ENCODE measurements around the gene HOMER3. TPM values are rescaled to one million over a fixed set of nuclear protein-coding genes. Genes with fewer than 3 reads are reported as not detected.

The HOMER3 gene
- total and polyA plus RNA-seq, 2 experiments from 2014 or later: 28.9 to 53.4 TPM

DNA sequence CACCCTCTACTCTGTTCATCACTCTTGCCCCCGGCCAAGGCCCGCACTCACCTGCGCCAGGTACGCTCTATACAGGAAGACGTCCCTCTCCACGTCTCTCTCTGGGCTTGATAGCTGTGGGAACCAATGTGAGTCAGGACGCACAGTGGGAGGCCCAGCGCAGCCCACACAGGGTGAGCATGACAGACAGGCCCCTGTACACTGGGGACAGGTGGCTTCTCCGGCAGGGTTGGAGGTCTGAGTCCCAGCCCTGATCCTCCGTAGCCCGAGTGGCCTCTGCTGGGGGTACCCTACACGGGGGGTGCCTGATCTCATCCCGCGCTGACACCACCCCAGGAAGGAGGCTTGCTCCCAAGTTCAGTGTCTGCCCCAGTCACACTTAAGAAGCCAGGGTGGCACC lies 28.1 kb downstream of the HOMER3 start:
- DNase-seq (ENCODE audit: low spot score): no peak
- Histone ChIP-seq H3K9me3 (ENCODE audit: low read depth) (no peaks in the 10 kb centered on the region), H3K36me3 (replicated peaks; ENCODE audit: insufficient read depth, low read depth) (no peaks in the 10 kb centered on the region), H3K4me2 (no peak overlapping the region), H3K9me2 (replicated peaks; ENCODE audit: insufficient read depth) (no peaks in the 10 kb centered on the region), H4K20me1 (ENCODE audit: insufficient read depth, poor library complexity, severe bottlenecking) (peaks cover 21% of the 10 kb centered on the region), H3K4me1 (ENCODE audit: insufficient read depth) (no peaks in the 10 kb centered on the region), H3K27ac (no peak overlapping the region), H3K4me3 (no peak overlapping the region), H3K27me3 (no peaks in the 10 kb centered on the region), H2AFZ (no peak overlapping the region), H3K79me2 (peaks cover 56% of the 10 kb centered on the region)
- 97% methylated on average over 13 of the region's 14 CpGs for WGBS (ENCODE audit: low lambda C conversion rate, missing lambda C conversion rate)
- no peak for TF ChIP-seq EZH2phosphoT487 (IDR thresholded peaks at IDR 0.05; ENCODE audit: low read depth, severe bottlenecking, unreplicated experiment)
- TF ChIP-seq, protein P1, sequence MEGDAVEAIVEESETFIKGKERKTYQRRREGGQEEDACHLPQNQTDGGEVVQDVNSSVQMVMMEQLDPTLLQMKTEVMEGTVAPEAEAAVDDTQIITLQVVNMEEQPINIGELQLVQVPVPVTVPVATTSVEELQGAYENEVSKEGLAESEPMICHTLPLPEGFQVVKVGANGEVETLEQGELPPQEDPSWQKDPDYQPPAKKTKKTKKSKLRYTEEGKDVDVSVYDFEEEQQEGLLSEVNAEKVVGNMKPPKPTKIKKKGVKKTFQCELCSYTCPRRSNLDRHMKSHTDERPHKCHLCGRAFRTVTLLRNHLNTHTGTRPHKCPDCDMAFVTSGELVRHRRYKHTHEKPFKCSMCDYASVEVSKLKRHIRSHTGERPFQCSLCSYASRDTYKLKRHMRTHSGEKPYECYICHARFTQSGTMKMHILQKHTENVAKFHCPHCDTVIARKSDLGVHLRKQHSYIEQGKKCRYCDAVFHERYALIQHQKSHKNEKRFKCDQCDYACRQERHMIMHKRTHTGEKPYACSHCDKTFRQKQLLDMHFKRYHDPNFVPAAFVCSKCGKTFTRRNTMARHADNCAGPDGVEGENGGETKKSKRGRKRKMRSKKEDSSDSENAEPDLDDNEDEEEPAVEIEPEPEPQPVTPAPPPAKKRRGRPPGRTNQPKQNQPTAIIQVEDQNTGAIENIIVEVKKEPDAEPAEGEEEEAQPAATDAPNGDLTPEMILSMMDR (IDR thresholded peaks at IDR 0.05; ENCODE audit: poor library complexity): no peak

DNA sequence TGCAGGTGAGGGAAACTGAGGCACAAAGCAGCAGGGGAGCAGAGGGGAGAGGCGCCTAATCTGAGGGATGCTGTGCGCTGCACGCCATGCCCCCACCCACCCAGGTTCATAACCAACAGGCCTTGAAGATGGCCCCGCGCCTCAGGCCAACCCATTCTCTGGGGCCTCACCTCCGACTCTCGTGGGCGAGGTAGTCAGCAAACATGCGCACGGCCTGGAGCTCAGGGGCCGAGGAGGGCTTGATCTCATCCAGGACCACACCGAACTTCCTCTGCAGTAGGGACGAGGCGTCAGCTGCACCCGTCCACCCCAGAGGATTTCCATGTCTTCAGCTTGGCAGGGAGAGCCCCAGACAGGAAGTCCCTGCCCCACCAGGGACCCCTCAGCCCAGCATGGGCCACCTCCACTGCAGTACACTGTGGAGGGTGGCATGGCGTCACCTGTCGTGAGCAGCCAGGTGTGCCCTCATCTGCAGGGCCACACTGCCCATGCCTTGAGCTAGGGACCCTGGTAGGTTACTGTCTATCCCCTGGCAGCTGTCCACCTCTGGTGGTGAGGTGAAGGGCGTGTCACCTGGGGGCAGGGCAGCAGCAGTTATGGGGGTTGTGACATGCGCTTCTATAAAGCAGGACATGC lies 30.1 kb downstream of the HOMER3 start:
- H3K79me2 ChIP-seq: peaks cover 36% of the 10 kb centered on the region
- no peak for DNase-seq (ENCODE audit: low spot score)
- H3K4me2 ChIP-seq: no peak overlapping the region
- H4K20me1 ChIP-seq (ENCODE audit: insufficient read depth, poor library complexity, severe bottlenecking): peaks cover 16% of the 10 kb centered on the region
- H3K4me3 ChIP-seq: no peak overlapping the region
- no peak overlapping the region for H3K27ac ChIP-seq
- 98% methylated on average over 19 of the region's 19 CpGs for WGBS (ENCODE audit: low lambda C conversion rate, missing lambda C conversion rate)
- H3K4me1 ChIP-seq (ENCODE audit: insufficient read depth): no peaks in the 10 kb centered on the region
- TF ChIP-seq EZH2 (IDR thresholded peaks at IDR 0.05; ENCODE audit: borderline replicate concordance): no peak
- TF ChIP-seq, protein P1 (IDR thresholded peaks at IDR 0.05; ENCODE audit: poor library complexity): no peak
- no peak for TF ChIP-seq EZH2phosphoT487 (IDR thresholded peaks at IDR 0.05; ENCODE audit: low read depth, severe bottlenecking, unreplicated experiment)
- H3K36me3 ChIP-seq (replicated peaks; ENCODE audit: insufficient read depth, low read depth): no peaks in the 10 kb centered on the region
- no peak overlapping the region for H2AFZ ChIP-seq
- no peaks in the 10 kb centered on the region for H3K9me2 ChIP-seq (replicated peaks; ENCODE audit: insufficient read depth)
- no peaks in the 10 kb centered on the region for H3K9me3 ChIP-seq (ENCODE audit: low read depth)
- H3K27me3 ChIP-seq: no peaks in the 10 kb centered on the region

DNA sequence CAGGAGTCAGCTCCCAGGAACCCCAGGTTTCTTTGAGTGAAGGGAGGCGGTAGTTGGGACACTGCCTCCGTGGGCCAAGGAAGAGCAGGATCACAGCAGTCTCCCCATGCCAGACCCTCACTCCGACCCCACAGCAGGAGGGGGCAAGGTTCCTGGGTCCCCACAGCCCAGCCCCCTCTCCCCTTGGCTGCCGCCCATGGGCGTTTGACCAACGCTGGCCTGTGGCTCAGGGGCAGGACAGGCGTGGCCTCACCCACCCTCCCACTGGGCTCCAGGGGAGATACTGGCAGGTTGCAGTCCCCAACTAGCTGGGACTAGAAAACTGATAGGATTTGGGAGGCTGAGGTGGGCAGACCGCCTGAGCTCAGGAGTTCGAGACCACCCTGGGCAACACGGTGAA lies 31.0 kb downstream of the HOMER3 start:
- TF ChIP-seq EZH2phosphoT487 (IDR thresholded peaks at IDR 0.05; ENCODE audit: low read depth, severe bottlenecking, unreplicated experiment) (no peak), EZH2 (IDR thresholded peaks at IDR 0.05; ENCODE audit: borderline replicate concordance) (no peak)
- TF ChIP-seq, protein P1 (IDR thresholded peaks at IDR 0.05; ENCODE audit: poor library complexity): no peak
- Histone ChIP-seq H3K9me3 (ENCODE audit: low read depth) (no peaks in the 10 kb centered on the region), H3K4me2 (no peak overlapping the region), H3K4me3 (no peak overlapping the region), H3K27ac (no peak overlapping the region), H2AFZ (no peak overlapping the region), H4K20me1 (ENCODE audit: insufficient read depth, poor library complexity, severe bottlenecking) (peaks cover 11% of the 10 kb centered on the region), H3K9me2 (replicated peaks; ENCODE audit: insufficient read depth) (no peaks in the 10 kb centered on the region), H3K36me3 (replicated peaks; ENCODE audit: insufficient read depth, low read depth) (no peaks in the 10 kb centered on the region), H3K79me2 (peaks cover 27% of the 10 kb centered on the region), H3K27me3 (no peaks in the 10 kb centered on the region), H3K4me1 (ENCODE audit: insufficient read depth) (no peaks in the 10 kb centered on the region)
- DNase-seq (ENCODE audit: low spot score): no peak
- WGBS (ENCODE audit: low lambda C conversion rate, missing lambda C conversion rate): 92% methylated on average over 10 of the region's 10 CpGs

Data from hepatocyte (in vitro differentiated cells).